RWPE2 (cell line): Measurements from ENCODE around the gene TLE5.

Experiments used
- ATAC-seq: fragments of 200-7000 bp; cut with Tn5 transposase; 3 replicates; pipeline ENCODE4 v1.9.1; 2021; ENCODE audit warnings: low read depth
- DNase-seq: peaks from one replicate; pipeline ENCODE4 v3.0.0-alpha.2; 2020; ENCODE audit warnings: low spot score
- H3K27ac ChIP-seq: fragments of 450-650 bp; 2 replicates; pipeline ENCODE4 v1.5.1; 2017; ENCODE audit warnings: mild to moderate bottlenecking; ENCODE audit not compliant: poor library complexity, severe bottlenecking
- H3K27me3 ChIP-seq: fragments of 250-450 bp; sonication (Bioruptor Pico); 2 replicates; pipeline ENCODE4 v1.5.1; 2021; ENCODE audit warnings: mild to moderate bottlenecking, moderate library complexity; ENCODE audit not compliant: insufficient read depth, poor library complexity, severe bottlenecking
- H3K36me3 ChIP-seq: fragments of 250-450 bp; sonication (Bioruptor Pico); 2 replicates; pipeline ENCODE4 v1.5.1; 2020; ENCODE audit warnings: low read depth, mild to moderate bottlenecking, moderate library complexity
- H3K4me1 ChIP-seq: fragments of 250-450 bp; sonication (Bioruptor Pico); 2 replicates; pipeline ENCODE4 v1.5.1; 2021; ENCODE audit warnings: mild to moderate bottlenecking, moderate library complexity; ENCODE audit not compliant: insufficient read depth, poor library complexity, severe bottlenecking
- H3K4me3 ChIP-seq: fragments of 250-450 bp; sonication (Bioruptor Pico); 2 replicates; pipeline ENCODE4 v1.5.1; 2021; ENCODE audit warnings: mild to moderate bottlenecking, moderate library complexity; ENCODE audit not compliant: severe bottlenecking
- H3K9me3 ChIP-seq: fragments of 250-450 bp; sonication (Bioruptor Pico); 2 replicates; pipeline ENCODE4 v1.5.1; 2021; ENCODE audit warnings: mild to moderate bottlenecking, moderate library complexity; ENCODE audit not compliant: severe bottlenecking
- TF ChIP-seq, protein P1 (sequence below): fragments of 450-650 bp; IDR thresholded peaks from one replicate; pipeline ENCODE4 v1.5.1; 2017; ENCODE audit warnings: mild to moderate bottlenecking, moderate library complexity; ENCODE audit not compliant: poor library complexity, severe bottlenecking

TLE5 gene, protein sequence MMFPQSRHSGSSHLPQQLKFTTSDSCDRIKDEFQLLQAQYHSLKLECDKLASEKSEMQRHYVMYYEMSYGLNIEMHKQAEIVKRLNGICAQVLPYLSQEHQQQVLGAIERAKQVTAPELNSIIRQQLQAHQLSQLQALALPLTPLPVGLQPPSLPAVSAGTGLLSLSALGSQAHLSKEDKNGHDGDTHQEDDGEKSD

DNA sequence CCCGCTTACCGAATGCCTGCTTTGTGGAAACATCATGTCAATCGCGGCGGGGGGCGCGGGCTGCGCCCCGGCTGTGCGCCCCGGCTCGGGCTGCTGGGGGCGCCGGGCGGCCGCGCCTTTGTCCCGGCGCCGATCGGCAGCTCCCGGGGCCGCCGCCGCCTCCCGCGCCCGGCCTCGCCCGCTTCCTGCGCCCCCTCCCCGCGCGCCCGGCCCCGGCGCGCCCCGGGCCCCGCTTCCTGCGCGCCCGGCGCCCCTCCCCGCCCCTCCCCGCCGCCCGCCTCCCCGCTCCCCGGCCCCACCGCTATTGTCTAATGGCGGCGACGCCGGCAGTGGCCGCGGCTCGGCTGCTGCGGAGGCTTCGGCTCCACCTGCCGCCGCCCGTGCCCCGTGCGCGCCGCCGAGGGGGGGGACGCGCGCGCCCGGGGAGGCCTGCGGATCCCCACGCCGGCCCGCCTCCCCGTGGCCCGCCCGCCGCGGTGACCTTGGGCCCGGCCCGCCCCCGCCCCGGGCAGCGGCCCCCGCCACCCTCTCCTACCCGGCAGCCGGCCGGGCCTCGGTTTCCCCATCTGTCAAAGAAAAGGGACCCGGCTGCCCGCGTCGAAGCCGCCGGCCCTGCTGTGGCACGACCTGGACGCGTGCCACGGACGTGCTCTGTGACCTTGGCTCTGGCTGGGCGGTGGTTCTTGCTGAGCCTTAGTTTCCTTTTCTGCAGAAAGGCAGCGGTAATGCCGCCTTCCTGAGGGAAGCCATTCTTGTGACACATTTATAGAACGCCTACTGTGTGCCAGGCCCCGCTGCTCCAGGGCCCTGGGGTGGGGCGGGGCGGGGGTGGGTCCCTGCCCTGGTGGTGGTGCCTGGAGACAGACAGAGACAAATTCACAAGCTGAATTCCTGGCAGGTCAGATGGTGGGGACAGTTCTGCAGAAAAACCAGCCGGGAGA is at the start of gene TLE5:
Gene TLE5 (minus strand): TSS at position 331 of the 941 bp plus-strand sequence. CDS start 295 bp downstream, at position 36.
- DNase-seq = no peak
- no peaks in the 10 kb centered on the region for H3K9me3 ChIP-seq
- TF ChIP-seq, protein P1, sequence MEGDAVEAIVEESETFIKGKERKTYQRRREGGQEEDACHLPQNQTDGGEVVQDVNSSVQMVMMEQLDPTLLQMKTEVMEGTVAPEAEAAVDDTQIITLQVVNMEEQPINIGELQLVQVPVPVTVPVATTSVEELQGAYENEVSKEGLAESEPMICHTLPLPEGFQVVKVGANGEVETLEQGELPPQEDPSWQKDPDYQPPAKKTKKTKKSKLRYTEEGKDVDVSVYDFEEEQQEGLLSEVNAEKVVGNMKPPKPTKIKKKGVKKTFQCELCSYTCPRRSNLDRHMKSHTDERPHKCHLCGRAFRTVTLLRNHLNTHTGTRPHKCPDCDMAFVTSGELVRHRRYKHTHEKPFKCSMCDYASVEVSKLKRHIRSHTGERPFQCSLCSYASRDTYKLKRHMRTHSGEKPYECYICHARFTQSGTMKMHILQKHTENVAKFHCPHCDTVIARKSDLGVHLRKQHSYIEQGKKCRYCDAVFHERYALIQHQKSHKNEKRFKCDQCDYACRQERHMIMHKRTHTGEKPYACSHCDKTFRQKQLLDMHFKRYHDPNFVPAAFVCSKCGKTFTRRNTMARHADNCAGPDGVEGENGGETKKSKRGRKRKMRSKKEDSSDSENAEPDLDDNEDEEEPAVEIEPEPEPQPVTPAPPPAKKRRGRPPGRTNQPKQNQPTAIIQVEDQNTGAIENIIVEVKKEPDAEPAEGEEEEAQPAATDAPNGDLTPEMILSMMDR = no peak
- peak; percentile 43 for ATAC-seq
- H3K4me3 ChIP-seq = peak within 1 kb of the TSS; percentile 88
- peaks cover 8% of the 10 kb centered on the region for H3K4me1 ChIP-seq
- H3K27me3 ChIP-seq = no peaks in the 10 kb centered on the region
- H3K36me3 ChIP-seq = peaks cover 36% of the 10 kb centered on the region
- peak within 1 kb of the TSS; percentile 91 for H3K27ac ChIP-seq

DNA sequence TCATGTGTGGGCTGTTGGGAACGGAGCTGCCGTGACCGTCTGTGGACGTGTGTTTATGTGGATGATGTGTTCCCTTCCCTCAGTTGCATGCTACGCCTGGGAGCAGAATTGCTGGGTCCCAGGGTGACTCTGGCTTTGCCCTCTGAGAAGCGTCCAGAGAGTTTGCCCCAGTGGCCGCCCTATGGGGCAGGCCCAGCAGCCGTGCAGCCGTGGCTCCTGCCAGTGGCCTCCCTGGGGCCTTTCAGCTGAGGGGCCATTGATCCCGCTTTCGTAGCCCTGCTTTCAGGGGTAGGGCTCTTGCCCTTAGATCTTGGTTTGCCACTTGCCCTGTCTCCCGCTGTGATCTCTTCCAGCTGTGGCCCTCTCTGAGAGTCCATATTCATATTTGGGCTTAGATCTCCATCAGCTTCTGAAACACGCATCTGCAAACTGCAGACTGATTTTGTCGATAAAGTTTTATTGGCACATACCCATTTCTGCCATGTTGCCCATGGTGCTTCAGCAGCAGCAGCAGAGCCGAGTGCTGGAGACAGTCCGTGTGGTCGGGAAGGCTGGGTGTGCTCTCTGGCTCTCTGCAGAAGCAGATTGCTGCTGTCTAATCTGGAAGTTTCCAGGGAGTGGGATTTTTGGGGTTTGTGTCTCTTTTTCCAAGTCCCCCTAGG is 49.4 kb upstream of the TLE5 start:
- no peaks in the 10 kb centered on the region for H3K9me3 ChIP-seq
- no peak for ATAC-seq
- DNase-seq = no peak
- H3K4me3 ChIP-seq = no peak overlapping the region
- no peak overlapping the region for H3K27ac ChIP-seq
- no peaks in the 10 kb centered on the region for H3K4me1 ChIP-seq
- H3K36me3 ChIP-seq = peaks cover 13% of the 10 kb centered on the region
- TF ChIP-seq, protein P1 = no peak
- no peaks in the 10 kb centered on the region for H3K27me3 ChIP-seq

DNA sequence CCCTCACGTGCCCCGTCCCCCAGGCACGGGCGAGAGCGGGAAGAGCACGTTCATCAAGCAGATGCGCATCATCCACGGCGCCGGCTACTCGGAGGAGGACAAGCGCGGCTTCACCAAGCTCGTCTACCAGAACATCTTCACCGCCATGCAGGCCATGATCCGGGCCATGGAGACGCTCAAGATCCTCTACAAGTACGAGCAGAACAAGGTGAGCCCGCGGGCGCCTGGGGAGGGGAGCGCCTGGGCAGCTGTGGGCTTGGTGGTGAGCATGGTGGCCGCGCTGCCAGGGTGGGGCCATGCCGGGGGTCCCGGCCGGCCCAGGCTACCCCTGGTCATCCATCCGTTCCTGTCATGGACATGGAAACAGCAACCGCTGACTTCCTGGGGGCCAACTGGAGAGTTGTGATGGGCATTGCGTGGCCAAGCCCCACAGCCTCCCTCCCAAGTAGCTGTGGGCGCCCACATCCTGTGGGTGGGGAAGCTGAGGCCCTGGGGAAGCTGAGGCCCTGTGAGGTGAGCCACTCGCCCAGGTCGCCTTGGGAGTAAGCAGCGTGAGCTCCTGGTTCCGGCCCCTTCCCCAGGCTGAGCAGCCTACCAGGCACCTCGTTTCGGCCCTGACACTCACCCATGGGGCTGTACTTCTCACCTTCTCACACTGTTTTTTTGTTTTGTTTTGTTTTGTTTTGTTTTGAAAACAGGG is 48.0 kb upstream of the TLE5 start:
- H3K27ac ChIP-seq = no peak overlapping the region
- no peaks in the 10 kb centered on the region for H3K4me1 ChIP-seq
- ATAC-seq = no peak
- no peaks in the 10 kb centered on the region for H3K27me3 ChIP-seq
- DNase-seq = no peak
- H3K9me3 ChIP-seq = no peaks in the 10 kb centered on the region
- peaks cover 6% of the 10 kb centered on the region for H3K36me3 ChIP-seq
- TF ChIP-seq, protein P1 = no peak
- no peak overlapping the region for H3K4me3 ChIP-seq

DNA sequence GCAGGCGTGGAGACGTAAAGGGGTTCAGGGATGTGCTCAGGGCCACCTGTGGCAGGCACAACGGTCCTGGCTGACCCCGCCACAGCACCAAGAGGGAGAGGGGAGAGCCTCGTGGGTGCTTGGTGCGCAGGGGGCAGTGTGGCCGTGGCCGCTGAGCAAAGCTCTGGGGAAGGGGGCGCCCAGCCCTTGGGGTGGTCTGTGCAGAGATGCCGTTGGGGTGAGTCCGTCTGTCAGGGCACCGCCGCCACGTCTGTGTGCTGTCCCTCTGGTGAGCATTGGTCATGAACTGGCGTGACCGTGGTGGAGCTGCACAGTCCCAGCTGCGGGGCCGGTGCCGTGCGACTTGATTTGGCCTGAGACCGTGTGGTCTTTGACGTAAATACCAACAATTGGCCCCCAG is 47.2 kb upstream of the TLE5 start:
- no peaks in the 10 kb centered on the region for H3K9me3 ChIP-seq
- H3K4me3 ChIP-seq = no peak overlapping the region
- TF ChIP-seq, protein P1 = no peak
- H3K27me3 ChIP-seq = no peaks in the 10 kb centered on the region
- no peaks in the 10 kb centered on the region; the same call in 1 of the 2 replicates for H3K36me3 ChIP-seq
- H3K27ac ChIP-seq = no peak overlapping the region
- DNase-seq (no peak), ATAC-seq (no peak)
- H3K4me1 ChIP-seq = no peaks in the 10 kb centered on the region
